H9 (cell line): ENCODE results near the gene OLIG3. TPM values are rescaled to one million over a fixed set of nuclear protein-coding genes. Genes with fewer than 3 reads are reported as not detected.

Source experiments
- DNase-seq: peaks from one replicate; pipeline ENCODE4 v3.0.0-alpha.2; 2017
- H2AFZ ChIP-seq: one replicate; pipeline ENCODE4 v1.6.1; 2013; ENCODE audit warnings: mild to moderate bottlenecking, low read length, control low read depth, moderate library complexity
- H2AK5ac ChIP-seq: 2 replicates; pipeline ENCODE4 v1.6.1; 2013; ENCODE audit warnings: low read length, control low read depth, mixed read lengths; ENCODE audit not compliant: insufficient read length
- H2BK120ac ChIP-seq: one replicate; pipeline ENCODE4 v1.6.1; 2013; ENCODE audit warnings: low read depth, mild to moderate bottlenecking, low read length, control low read depth, inconsistent platforms; ENCODE audit not compliant: poor library complexity, severe bottlenecking
- H2BK12ac ChIP-seq: 2 replicates; pipeline ENCODE4 v1.6.1; 2013; ENCODE audit warnings: low read length, control low read depth, mixed read lengths, low read depth; ENCODE audit not compliant: insufficient read length
- H2BK15ac ChIP-seq: 2 replicates; pipeline ENCODE4 v1.6.1; 2013; ENCODE audit warnings: low read depth, low read length, control low read depth
- H2BK20ac ChIP-seq: one replicate; pipeline ENCODE4 v1.6.1; 2013; ENCODE audit warnings: low read depth, mild to moderate bottlenecking, low read length, control low read depth, inconsistent platforms; ENCODE audit not compliant: poor library complexity, severe bottlenecking
- H2BK5ac ChIP-seq: 2 replicates; pipeline ENCODE4 v1.6.1; 2013; ENCODE audit warnings: low read length, control low read depth, mixed read lengths; ENCODE audit not compliant: insufficient read length
- H3K14ac ChIP-seq: 2 replicates; pipeline ENCODE4 v1.6.1; 2013; ENCODE audit warnings: low read length, control low read depth; ENCODE audit not compliant: insufficient read depth
- H3K18ac ChIP-seq: 2 replicates; pipeline ENCODE4 v1.6.1; 2013; ENCODE audit warnings: low read depth, mild to moderate bottlenecking, mixed read lengths, low read length, control low read depth; ENCODE audit not compliant: insufficient read length
- H3K23ac ChIP-seq: 2 replicates; pipeline ENCODE4 v1.6.1; 2013; ENCODE audit warnings: low read length, control low read depth, mixed read lengths, low read depth; ENCODE audit not compliant: insufficient read length
- H3K23me2 ChIP-seq: 2 replicates; pipeline ENCODE4 v1.6.1; 2013; ENCODE audit warnings: low read depth, mild to moderate bottlenecking, mixed read lengths, low read length, control low read depth; ENCODE audit not compliant: insufficient read length, poor library complexity, severe bottlenecking
- H3K27ac ChIP-seq: 2 replicates; pipeline ENCODE4 v1.5.1; 2013; ENCODE audit warnings: low read length, control low read depth, mixed read lengths, low read depth; ENCODE audit not compliant: insufficient read length
- H3K27me3 ChIP-seq: 2 replicates; pipeline ENCODE4 v1.6.1; 2013; ENCODE audit warnings: low read length, control low read depth, inconsistent platforms; ENCODE audit not compliant: insufficient read depth
- H3K4ac ChIP-seq: 2 replicates; pipeline ENCODE4 v1.6.1; 2013; ENCODE audit warnings: low read depth, mild to moderate bottlenecking, control low read depth, inconsistent platforms, low read length, moderate library complexity
- H3K4me1 ChIP-seq: 2 replicates; pipeline ENCODE4 v1.6.1; 2013; ENCODE audit warnings: low read length, control low read depth, inconsistent platforms; ENCODE audit not compliant: insufficient read depth
- H3K4me2 ChIP-seq: 2 replicates; pipeline ENCODE4 v1.6.1; 2013; ENCODE audit warnings: low read length, control low read depth, mixed read lengths; ENCODE audit not compliant: insufficient read length, insufficient read depth
- H3K56ac ChIP-seq: 2 replicates; pipeline ENCODE4 v1.6.1; 2013; ENCODE audit warnings: low read depth, mild to moderate bottlenecking, mixed read lengths, low read length, control low read depth; ENCODE audit not compliant: insufficient read length
- H3K79me1 ChIP-seq: 2 replicates; pipeline ENCODE4 v1.6.1; 2013; ENCODE audit warnings: low read depth, mild to moderate bottlenecking, moderate library complexity, low read length, control low read depth, inconsistent platforms; ENCODE audit not compliant: insufficient read depth, poor library complexity, severe bottlenecking
- H3K79me2 ChIP-seq: 2 replicates; pipeline ENCODE4 v1.6.1; 2013; ENCODE audit warnings: low read length, control low read depth, inconsistent platforms; ENCODE audit not compliant: insufficient read depth
- H3K9ac ChIP-seq: 2 replicates; pipeline ENCODE4 v1.6.1; 2013; ENCODE audit warnings: low read length, control low read depth, mixed read lengths; ENCODE audit not compliant: insufficient read length; ENCODE audit errors: extremely low read depth
- H3K9me3 ChIP-seq: one replicate; pipeline ENCODE4 v1.6.1; 2013; ENCODE audit warnings: low read depth, low read length, inconsistent platforms; ENCODE audit not compliant: control insufficient read depth
- H3T11ph ChIP-seq: one replicate; pipeline ENCODE4 v1.6.1; 2013; ENCODE audit warnings: mild to moderate bottlenecking, low read length, control low read depth, inconsistent platforms
- H4K20me1 ChIP-seq: one replicate; pipeline ENCODE4 v1.6.1; 2013; ENCODE audit not compliant: control insufficient read depth, insufficient read length, insufficient read depth
- H4K5ac ChIP-seq: 2 replicates; pipeline ENCODE4 v1.6.1; 2013; ENCODE audit warnings: low read depth, mild to moderate bottlenecking, mixed read lengths, low read length, control low read depth; ENCODE audit not compliant: insufficient read length
- H4K8ac ChIP-seq: replicated peaks from 2 replicates; pipeline ENCODE4 v1.6.1; 2013; ENCODE audit warnings: low read length, control low read depth, mixed read lengths, low read depth; ENCODE audit not compliant: insufficient read length
- H4K91ac ChIP-seq: 2 replicates; pipeline ENCODE4 v1.6.1; 2013; ENCODE audit warnings: low read depth, mild to moderate bottlenecking, moderate library complexity, mixed read lengths, low read length, control low read depth; ENCODE audit not compliant: insufficient read length
- H3K27ac Mint-ChIP-seq, 3 experiments: 2 replicates in 2 of 3; 3 replicates in 1 of 3; pipeline ENCODE4 v1.8.0; 2020 to 2021; ENCODE audit warnings: mixed read lengths in 3 of 3, mild to moderate bottlenecking in 1 of 3, moderate library complexity in 1 of 3
- H3K27me3 Mint-ChIP-seq: 2 replicates; pipeline ENCODE4 v1.8.0; 2021; ENCODE audit warnings: low read depth, mild to moderate bottlenecking, moderate library complexity, mixed read lengths
- H3K36me3 Mint-ChIP-seq, 3 experiments: 2 replicates in 2 of 3; 3 replicates in 1 of 3; pipeline ENCODE4 v1.8.0; 2020 to 2021; ENCODE audit warnings: low read depth in 3 of 3, mixed read lengths in 3 of 3; ENCODE audit not compliant: insufficient read depth in 1 of 3
- H3K4me1 Mint-ChIP-seq, 2 experiments: 2 replicates each; pipeline ENCODE4 v1.8.0; 2020; ENCODE audit warnings: mixed read lengths in 2 of 2
- H3K4me3 Mint-ChIP-seq, 2 experiments: 2 replicates in 1 of 2; 3 replicates in 1 of 2; pipeline ENCODE4 v1.8.0; 2020 to 2021; ENCODE audit warnings: mild to moderate bottlenecking in 2 of 2, mixed read lengths in 2 of 2, moderate library complexity in 1 of 2
- H3K9me3 Mint-ChIP-seq, 2 experiments: 2 replicates in 1 of 2; 3 replicates in 1 of 2; pipeline ENCODE4 v1.8.0; 2020; ENCODE audit warnings: mild to moderate bottlenecking in 2 of 2, mixed read lengths in 2 of 2, moderate library complexity in 1 of 2
- WGBS: extraction: QIAGEN DNeasy Blood & Tissue Kit; methylation state at CpG from one replicate; pipeline ENCODE4 v1.1.7; 2013; ENCODE audit warnings: missing lambda C conversion rate, low lambda C conversion rate, mixed read lengths; ENCODE audit not compliant: insufficient read length; ENCODE audit errors: extremely low coverage; 5-methylcytosine and 5-hydroxymethylcytosine counted together
- total RNA-seq: library from RNA; stranded (reverse); gene quantifications from 2 replicates; pipeline ENCODE4 v1.2.1, GENCODE V29; 2021
- TF ChIP-seq, protein P1 (sequence below): fragments of 200-600 bp; sonication (generic); conservative IDR thresholded peaks from 3 replicates; pipeline ENCODE4 v1.8.0; 2021; ENCODE audit warnings: antibody characterized with exemption, mild to moderate bottlenecking

OLIG3 gene
- total RNA-seq, 1 experiment from 2014 or later: 0.22 TPM

GRCh38 chr6:137496368-137496767 lies 2.2 kb upstream of the OLIG3 start:
- no peaks in the 10 kb centered on the region for H3K79me2 ChIP-seq
- H3K4ac ChIP-seq: no peak overlapping the region
- H3K27ac ChIP-seq: no peak overlapping the region
- H3K56ac ChIP-seq: no peak overlapping the region
- no peak overlapping the region for H2BK5ac ChIP-seq
- Mint-ChIP-seq H3K9me3 (peaks cover 0 to 3% of the 10 kb centered on the region in 2 experiments; a peak in 2 of 5 replicates), H3K27ac (no peak overlapping the region), H3K4me3 (peak overlapping the region; percentile 11 to 86; a peak in 4 of 5 replicates), H3K36me3 (no peaks in the 10 kb centered on the region; a peak in 1 of 7 replicates), H3K27me3 (peaks cover 99% of the 10 kb centered on the region), H3K4me1 (peaks cover 53 to 62% of the 10 kb centered on the region in 2 experiments)
- H2BK12ac ChIP-seq: no peak overlapping the region
- no peak overlapping the region for H4K8ac ChIP-seq
- TF ChIP-seq, protein P1, sequence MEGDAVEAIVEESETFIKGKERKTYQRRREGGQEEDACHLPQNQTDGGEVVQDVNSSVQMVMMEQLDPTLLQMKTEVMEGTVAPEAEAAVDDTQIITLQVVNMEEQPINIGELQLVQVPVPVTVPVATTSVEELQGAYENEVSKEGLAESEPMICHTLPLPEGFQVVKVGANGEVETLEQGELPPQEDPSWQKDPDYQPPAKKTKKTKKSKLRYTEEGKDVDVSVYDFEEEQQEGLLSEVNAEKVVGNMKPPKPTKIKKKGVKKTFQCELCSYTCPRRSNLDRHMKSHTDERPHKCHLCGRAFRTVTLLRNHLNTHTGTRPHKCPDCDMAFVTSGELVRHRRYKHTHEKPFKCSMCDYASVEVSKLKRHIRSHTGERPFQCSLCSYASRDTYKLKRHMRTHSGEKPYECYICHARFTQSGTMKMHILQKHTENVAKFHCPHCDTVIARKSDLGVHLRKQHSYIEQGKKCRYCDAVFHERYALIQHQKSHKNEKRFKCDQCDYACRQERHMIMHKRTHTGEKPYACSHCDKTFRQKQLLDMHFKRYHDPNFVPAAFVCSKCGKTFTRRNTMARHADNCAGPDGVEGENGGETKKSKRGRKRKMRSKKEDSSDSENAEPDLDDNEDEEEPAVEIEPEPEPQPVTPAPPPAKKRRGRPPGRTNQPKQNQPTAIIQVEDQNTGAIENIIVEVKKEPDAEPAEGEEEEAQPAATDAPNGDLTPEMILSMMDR: no peak
- DNase-seq: peak; percentile 68
- H2BK120ac ChIP-seq: no peak overlapping the region
- no peak overlapping the region for H2BK15ac ChIP-seq
- no peaks in the 10 kb centered on the region for H3K4me1 ChIP-seq
- H3T11ph ChIP-seq: no peak overlapping the region
- H3K4me2 ChIP-seq: peak overlapping the region; percentile 81
- H3K9me3 ChIP-seq: no peaks in the 10 kb centered on the region
- no peak overlapping the region for H4K5ac ChIP-seq
- H4K91ac ChIP-seq: no peak overlapping the region
- H3K23ac ChIP-seq: no peak overlapping the region
- no peaks in the 10 kb centered on the region for H3K79me1 ChIP-seq
- H2AK5ac ChIP-seq: no peak overlapping the region
- H2AFZ ChIP-seq: no peak overlapping the region
- H3K9ac ChIP-seq: no peak overlapping the region
- peaks cover 37% of the 10 kb centered on the region for H3K23me2 ChIP-seq
- no peak overlapping the region for H3K14ac ChIP-seq
- WGBS: no CpG with 5 or more reads among the region's 17 CpGs
- H4K20me1 ChIP-seq: peaks cover 2% of the 10 kb centered on the region
- H3K27me3 ChIP-seq: peaks cover 77% of the 10 kb centered on the region
- no peak overlapping the region for H2BK20ac ChIP-seq
- no peak overlapping the region for H3K18ac ChIP-seq
